Mesendoderm (in vitro differentiated cells): ENCODE data around the gene ZNF333.
"Not testable (repeated sequence)": the region's sequence is repeated elsewhere in the genome, so short reads cannot be mapped to it uniquely, and the experiment has no call there.

Experiments
- DNase-seq: peaks from one replicate; pipeline ENCODE4 v3.0.0; 2013
- H2AK5ac ChIP-seq: 2 replicates; pipeline ENCODE4 v1.6.1; 2013; ENCODE audit warnings: low read length, inconsistent platforms
- H2BK120ac ChIP-seq: 2 replicates; pipeline ENCODE4 v1.6.1; 2013; ENCODE audit warnings: low read depth, mild to moderate bottlenecking, low read length, moderate library complexity, mixed read lengths
- H2BK15ac ChIP-seq: replicated peaks from 2 replicates; pipeline ENCODE4 v1.6.1; 2013; ENCODE audit warnings: low read depth, mild to moderate bottlenecking, moderate library complexity
- H2BK5ac ChIP-seq: 2 replicates; pipeline ENCODE4 v1.6.1; 2013; ENCODE audit warnings: low read length, inconsistent platforms
- H3K18ac ChIP-seq: 2 replicates; pipeline ENCODE4 v1.6.1; 2013; ENCODE audit warnings: mild to moderate bottlenecking, low read length, mixed read lengths
- H3K23ac ChIP-seq: one replicate; pipeline ENCODE4 v1.6.1; 2013; ENCODE audit warnings: low read length
- H3K27ac ChIP-seq: 2 replicates; pipeline ENCODE4 v1.5.1; 2013; ENCODE audit warnings: low read depth, mild to moderate bottlenecking, inconsistent platforms, low read length, moderate library complexity
- H3K27me3 ChIP-seq: 2 replicates; pipeline ENCODE4 v1.6.1; 2013; ENCODE audit warnings: low read length, control low read depth, mild to moderate bottlenecking, inconsistent platforms; ENCODE audit not compliant: insufficient read depth, poor library complexity
- H3K36me3 ChIP-seq: 2 replicates; pipeline ENCODE4 v1.6.1; 2013; ENCODE audit warnings: low read length, inconsistent platforms; ENCODE audit not compliant: control insufficient read depth, insufficient read depth
- H3K4ac ChIP-seq: one replicate; pipeline ENCODE4 v1.6.1; 2013; ENCODE audit warnings: low read depth, mild to moderate bottlenecking, low read length, moderate library complexity
- H3K4me1 ChIP-seq: 2 replicates; pipeline ENCODE4 v1.6.1; 2013; ENCODE audit warnings: low read depth, low read length, inconsistent platforms; ENCODE audit not compliant: control insufficient read depth
- H3K4me2 ChIP-seq: 2 replicates; pipeline ENCODE4 v1.6.1; 2013; ENCODE audit warnings: low read length
- H3K4me3 ChIP-seq: 2 replicates; pipeline ENCODE4 v1.5.1; 2013; ENCODE audit warnings: mild to moderate bottlenecking, low read length
- H3K56ac ChIP-seq: one replicate; pipeline ENCODE4 v1.6.1; 2013; ENCODE audit warnings: low read length
- H3K79me1 ChIP-seq: 2 replicates; pipeline ENCODE4 v1.6.1; 2013; ENCODE audit warnings: low read length, inconsistent platforms
- H3K79me2 ChIP-seq: 2 replicates; pipeline ENCODE4 v1.6.1; 2013; ENCODE audit warnings: mild to moderate bottlenecking, low read length; ENCODE audit not compliant: control insufficient read depth, insufficient read depth
- H3K9ac ChIP-seq: 2 replicates; pipeline ENCODE4 v1.6.1; 2013; ENCODE audit warnings: low read length, inconsistent platforms
- H4K5ac ChIP-seq: one replicate; pipeline ENCODE4 v1.6.1; 2013; ENCODE audit warnings: low read length
- H4K8ac ChIP-seq: one replicate; pipeline ENCODE4 v1.6.1; 2013; ENCODE audit warnings: low read depth, mild to moderate bottlenecking, control low read depth, low read length, moderate library complexity
- WGBS: extraction: QIAGEN DNeasy Blood & Tissue Kit; methylation state at CpG from one replicate; pipeline ENCODE4 v1.1.7; 2013; ENCODE audit warnings: low lambda C conversion rate, missing lambda C conversion rate; ENCODE audit not compliant: insufficient coverage; ENCODE audit errors: extremely low coverage; 5-methylcytosine and 5-hydroxymethylcytosine counted together

The ZNF333 gene

GRCh38 chr19:14775326-14775725 is 85.5 kb downstream of the ZNF333 start:
- not testable (repeated sequence) for H2BK120ac ChIP-seq, H3K23ac ChIP-seq, H4K5ac ChIP-seq, H3K27me3 ChIP-seq, DNase-seq, H3K9ac ChIP-seq, H2AK5ac ChIP-seq, H2BK5ac ChIP-seq, H3K79me1 ChIP-seq, H3K79me2 ChIP-seq, H3K56ac ChIP-seq, H3K18ac ChIP-seq, H2BK15ac ChIP-seq, H3K4me2 ChIP-seq, H3K36me3 ChIP-seq, H4K8ac ChIP-seq, H3K4me3 ChIP-seq, H3K4me1 ChIP-seq, H3K4ac ChIP-seq, H3K27ac ChIP-seq
- no CpG with 5 or more reads among the region's 8 CpGs for WGBS

- H3K4me1 ChIP-seq = no peaks in the 10 kb centered on the region
- WGBS = no CpG with 5 or more reads among the region's 22 CpGs
- H4K5ac ChIP-seq = no peak overlapping the region
- H3K4ac ChIP-seq = no peak overlapping the region
- peak overlapping the region; percentile 20 for H3K4me3 ChIP-seq
- peak overlapping the region; percentile 42 for H3K9ac ChIP-seq
- no peaks in the 10 kb centered on the region for H3K79me1 ChIP-seq
- no peaks in the 10 kb centered on the region for H3K79me2 ChIP-seq
- H3K56ac ChIP-seq = peak overlapping the region; percentile 25
- no peak overlapping the region for H2AK5ac ChIP-seq
- peak overlapping the region; percentile 68 for H3K4me2 ChIP-seq
- H4K8ac ChIP-seq = no peak overlapping the region
- no peak overlapping the region for H2BK120ac ChIP-seq
- no peak overlapping the region for H2BK15ac ChIP-seq
- no peak overlapping the region for H2BK5ac ChIP-seq
- no peak for DNase-seq
- no peaks in the 10 kb centered on the region for H3K36me3 ChIP-seq
- H3K18ac ChIP-seq = no peak overlapping the region
- H3K27ac ChIP-seq = no peak overlapping the region
- H3K23ac ChIP-seq = no peak overlapping the region
- H3K27me3 ChIP-seq = no peaks in the 10 kb centered on the region
Observed at GRCh38 chr19:14775869-14776586, 86.2 kb downstream of the ZNF333 start.

- not testable (repeated sequence) for H3K4me3 ChIP-seq, H3K27me3 ChIP-seq, H3K27ac ChIP-seq, H3K9ac ChIP-seq, H3K36me3 ChIP-seq, DNase-seq, H3K4me1 ChIP-seq, H2BK15ac ChIP-seq, H3K79me1 ChIP-seq, H3K23ac ChIP-seq, H2AK5ac ChIP-seq, H3K56ac ChIP-seq, H3K4me2 ChIP-seq, H4K5ac ChIP-seq, H3K4ac ChIP-seq, H2BK120ac ChIP-seq, H2BK5ac ChIP-seq, H3K79me2 ChIP-seq, H4K8ac ChIP-seq, H3K18ac ChIP-seq
- no CpG with 5 or more reads among the region's 4 CpGs for WGBS
Observed at GRCh38 chr19:14777645-14778044, 87.8 kb downstream of the ZNF333 start.

- no CpG with 5 or more reads among the region's 12 CpGs for WGBS
- not testable (repeated sequence) for H3K27ac ChIP-seq, H3K4me2 ChIP-seq, H3K4me3 ChIP-seq, H2BK120ac ChIP-seq, H3K4ac ChIP-seq, H2BK5ac ChIP-seq, H2BK15ac ChIP-seq, H3K79me2 ChIP-seq, H3K56ac ChIP-seq, DNase-seq, H3K18ac ChIP-seq, H3K36me3 ChIP-seq, H3K27me3 ChIP-seq, H3K79me1 ChIP-seq, H3K23ac ChIP-seq, H4K5ac ChIP-seq, H2AK5ac ChIP-seq, H3K4me1 ChIP-seq, H4K8ac ChIP-seq, H3K9ac ChIP-seq
Observed at GRCh38 chr19:14778110-14778845, 88.4 kb downstream of the ZNF333 start, which contains the start of gene ADGRE2. Gene ADGRE2, minus strand, starts transcription at chr19:14778560. Its CDS starts 1,804 bp downstream, at chr19:14776756.

- H3K4me3 ChIP-seq = no peak overlapping the region
- H2AK5ac ChIP-seq = no peak overlapping the region
- no peak overlapping the region for H3K56ac ChIP-seq
- H3K23ac ChIP-seq = no peak overlapping the region
- H3K9ac ChIP-seq = no peak overlapping the region
- no peaks in the 10 kb centered on the region for H3K79me1 ChIP-seq
- no peak overlapping the region for H3K4me2 ChIP-seq
- no peaks in the 10 kb centered on the region for H3K4me1 ChIP-seq
- H2BK15ac ChIP-seq = no peak overlapping the region
- no peak overlapping the region for H3K27ac ChIP-seq
- no peak overlapping the region for H2BK120ac ChIP-seq
- H3K18ac ChIP-seq = no peak overlapping the region
- H2BK5ac ChIP-seq = no peak overlapping the region
- no peaks in the 10 kb centered on the region for H3K27me3 ChIP-seq
- H3K79me2 ChIP-seq = no peaks in the 10 kb centered on the region
- no CpG with 5 or more reads among the region's 5 CpGs for WGBS
- H3K4ac ChIP-seq = no peak overlapping the region
- no peaks in the 10 kb centered on the region for H3K36me3 ChIP-seq
- H4K5ac ChIP-seq = no peak overlapping the region
- no peak for DNase-seq
- H4K8ac ChIP-seq = no peak overlapping the region
Observed at GRCh38 chr19:14779151-14779550, 89.3 kb downstream of the ZNF333 start.
